GM19395 (cell line): ENCODE data around the gene SAC3D1.
"Not testable (repeated sequence)": the region's sequence is repeated elsewhere in the genome, so short reads cannot be mapped to it uniquely, and the experiment has no call there.

ENCODE experiments used
- ATAC-seq: cut with Tn5 transposase; IDR thresholded peaks from one replicate; pipeline ENCODE4 v1.9.1; 2021; ENCODE audit warnings: mild to moderate bottlenecking, moderate library complexity; ENCODE audit not compliant: unreplicated experiment

Gene SAC3D1

GRCh38 chr11:65023502-65023901 is 17.5 kb upstream of the SAC3D1 start:
- ATAC-seq, result not testable (repeated sequence)

- ATAC-seq, result no peak
These were observed 14.2 kb upstream of the SAC3D1 start for GRCh38 chr11:65026810-65027209.

DNA sequence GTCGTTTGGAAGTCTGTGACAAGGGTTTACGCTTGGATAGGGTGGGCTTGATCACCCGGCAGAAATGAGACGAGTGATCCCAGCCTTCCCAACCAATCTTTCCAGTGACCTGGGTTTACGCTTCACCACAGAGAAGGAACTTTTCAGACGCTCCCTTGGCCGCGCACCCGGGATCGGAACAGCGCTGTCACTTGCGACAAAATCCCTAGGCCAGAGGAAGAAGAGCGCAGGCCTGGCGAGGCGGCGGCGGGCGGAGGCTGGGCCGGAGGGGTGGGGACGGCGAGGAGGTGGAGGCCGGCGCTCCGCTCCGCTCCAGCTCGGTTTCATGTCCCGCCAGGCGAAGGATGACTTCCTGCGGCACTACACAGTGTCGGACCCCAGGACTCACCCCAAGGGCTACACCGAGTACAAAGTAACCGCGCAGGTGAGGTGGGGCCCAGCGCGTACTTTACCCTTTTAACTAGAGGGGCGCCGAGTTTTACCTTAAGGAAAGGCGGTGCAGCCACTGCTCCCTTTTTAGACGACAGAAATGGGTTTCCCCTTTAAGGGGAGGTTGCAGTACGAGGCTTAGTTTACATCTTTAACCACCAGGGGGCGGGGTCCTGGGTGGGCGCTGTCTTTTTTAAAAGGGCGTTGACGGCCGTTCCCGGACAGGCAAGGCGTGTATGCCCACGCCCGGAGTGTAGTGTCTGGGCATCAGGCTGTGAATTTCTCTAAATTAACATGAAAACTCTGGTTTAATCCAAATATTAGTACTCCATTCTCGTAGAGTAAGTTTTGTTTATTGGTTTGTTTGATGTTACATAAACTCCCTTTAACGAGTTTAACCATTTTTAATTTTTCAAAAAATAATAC is 13.6 kb upstream of the SAC3D1 start, which contains the start of gene SNX15:
Gene SNX15, plus strand, starts transcription at position 227 of the 855 bp plus-strand sequence. Its CDS starts 99 bp downstream, at position 326.
- peak; percentile 88 for ATAC-seq

- no peak for ATAC-seq
These were observed 8.8 kb upstream of the SAC3D1 start for GRCh38 chr11:65032216-65032615.

DNA sequence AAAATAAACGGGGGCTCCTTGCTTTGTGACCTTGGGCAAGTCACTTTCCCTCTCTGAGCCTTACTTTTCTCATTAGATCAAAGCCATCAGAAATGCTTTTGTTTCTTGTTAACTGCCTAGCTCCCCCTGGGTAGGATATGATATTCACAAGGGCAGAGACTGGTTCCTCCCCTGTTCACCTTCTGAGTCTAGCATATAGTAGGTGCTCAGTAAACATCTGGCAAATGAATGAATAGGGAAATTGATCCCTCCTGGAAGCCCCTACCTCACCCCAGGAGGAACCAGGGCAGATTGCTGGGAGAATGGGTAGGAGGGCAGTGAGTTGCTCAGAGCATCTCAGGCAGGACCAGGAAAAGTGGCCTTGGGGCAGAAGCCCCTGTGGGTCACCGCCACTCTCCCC is 6.6 kb upstream of the SAC3D1 start:
- no peak for ATAC-seq

DNA sequence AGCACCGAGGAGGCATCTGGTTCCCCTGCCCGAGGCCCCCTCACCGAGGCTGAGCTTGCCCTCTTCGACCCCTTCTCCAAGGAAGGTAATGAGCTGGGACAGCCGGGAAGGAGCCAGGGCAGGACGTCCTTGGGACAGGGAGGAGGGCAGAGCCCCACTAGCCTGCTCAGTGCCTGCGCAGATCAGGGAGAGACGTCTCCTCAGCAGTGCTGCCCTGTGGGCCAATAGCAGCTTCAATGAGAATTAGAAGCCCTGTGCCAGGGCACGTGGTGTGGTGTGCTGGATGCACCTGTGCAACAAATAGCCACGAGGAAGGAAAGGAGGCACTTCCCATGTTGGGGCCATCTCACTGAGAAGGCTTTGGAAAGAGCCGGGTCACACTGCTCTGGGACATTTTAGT is 5.4 kb upstream of the SAC3D1 start:
- no peak for ATAC-seq

- no peak for ATAC-seq
These were observed 4.1 kb upstream of the SAC3D1 start for GRCh38 chr11:65036931-65037330.

DNA sequence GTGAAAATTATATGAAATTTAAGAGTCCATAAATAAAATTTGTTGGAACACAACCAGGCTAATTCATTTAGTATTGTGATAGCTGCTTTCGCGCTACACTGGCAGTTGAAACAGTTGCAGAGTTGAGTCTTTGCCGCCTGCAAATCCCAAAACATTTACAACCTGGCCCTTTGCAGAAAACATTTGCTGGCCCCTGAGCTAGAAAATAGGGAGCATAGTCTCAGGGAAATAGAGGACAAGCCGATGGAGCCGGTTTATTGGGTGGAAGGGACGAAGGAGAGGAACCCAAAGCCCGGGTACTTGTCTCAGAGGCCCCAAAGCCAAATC is 527 bp upstream of the SAC3D1 start:
- ATAC-seq, result no peak

DNA sequence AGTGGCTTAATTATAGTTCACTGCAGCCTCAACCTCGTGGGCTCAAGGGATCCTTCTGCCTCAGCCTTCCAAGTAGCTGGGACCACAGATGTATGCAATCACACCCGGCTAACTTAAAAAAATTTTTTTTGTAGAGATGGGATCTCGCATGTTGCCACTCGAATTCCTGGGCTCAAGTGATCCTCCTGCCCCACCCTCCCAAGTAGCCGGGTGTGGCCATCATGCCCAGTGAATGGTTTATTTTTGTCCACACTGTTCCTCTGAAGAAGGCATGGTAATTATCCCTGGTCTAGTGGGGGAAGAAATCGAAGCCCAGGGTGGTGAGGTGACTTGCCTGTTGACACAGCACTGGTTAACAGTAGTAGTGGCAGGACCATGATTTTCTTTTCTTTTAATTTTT is 1.9 kb downstream of the SAC3D1 start:
- ATAC-seq, result no peak

DNA sequence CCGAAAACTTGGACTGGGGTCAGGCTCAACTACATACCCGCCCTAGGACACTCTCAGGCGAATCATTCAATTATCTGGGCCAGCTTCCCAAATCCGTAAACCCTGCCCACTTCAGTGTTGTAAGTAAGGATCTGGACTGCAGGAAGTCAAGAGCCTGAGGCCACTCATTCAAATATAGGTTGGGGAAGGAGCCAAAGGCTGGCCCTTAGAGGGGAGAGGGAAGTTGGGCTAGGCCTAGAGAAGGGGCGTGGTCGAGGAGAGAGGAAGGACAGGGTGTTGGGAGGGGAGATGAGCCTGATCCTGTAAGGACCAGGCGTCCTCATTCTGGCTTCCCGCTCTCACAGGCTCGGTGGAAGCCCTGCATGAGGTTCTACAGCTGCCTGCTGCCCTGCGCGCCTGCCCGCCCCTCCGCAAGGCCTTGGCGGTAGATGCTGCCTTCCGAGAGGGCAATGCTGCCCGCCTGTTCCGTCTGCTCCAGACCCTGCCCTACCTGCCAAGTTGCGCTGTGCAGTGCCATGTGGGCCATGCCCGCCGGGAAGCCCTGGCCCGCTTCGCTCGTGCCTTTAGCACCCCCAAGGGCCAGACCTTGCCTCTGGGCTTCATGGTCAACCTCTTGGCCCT is 3.0 kb downstream of the SAC3D1 start:
- ATAC-seq, result no peak

DNA sequence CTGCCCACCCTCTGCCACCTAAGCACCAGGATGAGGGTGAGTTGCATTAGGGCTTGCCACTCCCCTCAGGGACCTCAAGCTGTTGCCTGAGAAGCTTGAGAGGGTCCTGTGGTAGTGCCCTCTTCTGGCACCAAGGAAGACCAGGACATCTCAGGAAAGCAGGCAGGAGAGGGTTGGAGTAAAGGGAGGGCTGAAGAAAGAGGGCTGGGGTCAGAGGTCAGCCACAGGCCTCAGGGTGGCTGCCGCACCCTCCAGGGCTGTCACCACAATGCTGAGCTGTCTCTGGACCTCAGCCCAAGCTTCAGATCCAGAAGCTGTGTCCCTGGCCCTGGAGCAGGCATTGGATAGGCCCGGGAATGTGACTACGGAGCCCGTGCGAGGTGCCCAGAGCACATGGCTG is 4.1 kb downstream of the SAC3D1 start:
- ATAC-seq, result no peak

DNA sequence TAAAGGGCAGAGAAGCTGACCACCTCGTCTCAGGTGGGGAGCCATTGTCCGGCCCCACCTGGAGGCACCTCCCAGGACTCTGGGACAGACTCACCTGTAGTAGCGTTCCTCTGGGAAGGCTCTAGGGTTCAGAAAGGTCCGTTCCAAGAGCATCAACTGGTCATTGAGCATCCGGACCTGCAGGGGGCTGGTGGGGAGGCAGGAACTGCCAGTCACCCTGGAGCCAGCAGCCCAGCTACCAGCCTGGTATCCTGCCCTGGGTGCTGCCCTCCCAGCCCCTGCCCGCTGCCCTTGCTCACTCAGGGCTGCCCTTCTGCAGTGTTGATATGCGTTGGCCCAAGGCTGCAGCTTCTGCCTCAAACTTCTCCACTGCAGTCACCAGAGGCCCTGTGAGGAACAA is 4.7 kb downstream of the SAC3D1 start:
- no peak for ATAC-seq

DNA sequence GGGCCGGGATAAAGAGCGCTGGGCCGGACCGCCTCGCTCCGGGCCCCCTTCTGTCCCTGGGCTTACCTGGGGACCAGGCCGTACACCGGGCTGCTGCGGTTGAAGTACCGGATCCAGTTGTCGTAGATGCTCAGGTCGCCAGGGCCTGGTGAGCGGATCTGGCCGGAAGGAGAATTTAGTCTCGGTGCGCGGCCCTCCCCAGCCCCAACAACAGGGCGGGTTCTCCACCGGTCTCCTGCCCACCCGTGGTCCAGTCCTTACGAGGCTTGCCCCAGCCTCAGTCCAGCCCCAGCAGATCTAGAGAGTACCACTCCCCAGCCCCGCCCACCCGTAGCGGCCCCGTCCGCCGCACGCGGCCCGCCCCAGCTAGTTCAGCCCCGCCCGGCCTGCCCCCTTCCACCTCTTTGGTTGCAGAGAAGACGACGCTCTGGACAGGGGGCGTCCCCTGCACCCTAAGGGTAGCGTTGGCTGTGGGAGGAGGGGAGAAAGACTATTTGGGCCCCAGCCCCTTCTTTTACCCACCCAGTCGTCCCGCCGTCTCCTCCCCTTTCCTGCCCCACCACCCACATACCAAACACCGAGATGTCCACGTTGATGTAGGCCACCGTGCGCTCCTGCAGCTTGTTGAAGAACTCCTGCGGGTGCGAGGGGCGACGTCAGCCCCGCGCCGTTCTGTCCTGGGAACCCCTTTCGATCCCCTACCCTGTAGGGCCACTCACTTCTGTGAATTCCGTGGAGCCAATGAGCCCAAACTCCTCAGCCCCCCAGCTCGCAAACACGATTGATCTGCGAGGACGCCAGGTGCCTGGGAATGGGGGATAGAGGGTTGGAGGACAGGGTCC is 6.8 kb downstream of the SAC3D1 start:
- no peak for ATAC-seq

DNA sequence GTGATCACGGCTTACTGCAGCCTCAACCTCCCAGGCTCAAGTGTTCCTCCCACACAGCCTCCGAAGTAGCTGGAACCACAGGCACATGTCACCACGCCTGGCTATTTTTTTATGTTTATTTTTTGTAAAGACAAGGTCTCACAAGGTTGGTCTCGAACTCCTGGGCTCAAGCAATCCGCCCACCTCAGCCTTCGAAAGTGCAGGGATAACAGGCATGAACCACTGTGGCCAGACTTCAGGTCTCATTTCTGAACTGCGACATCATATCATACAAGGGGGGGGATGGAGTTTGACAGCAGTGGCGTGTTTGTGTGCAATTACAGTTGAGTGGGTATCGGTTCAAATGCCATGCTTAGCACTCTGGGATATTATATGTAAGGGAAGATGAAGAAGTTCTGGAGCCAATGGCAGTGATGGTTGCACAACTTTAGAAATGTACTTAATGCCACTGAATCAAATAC is 10.4 kb downstream of the SAC3D1 start:
- ATAC-seq, result no peak

DNA sequence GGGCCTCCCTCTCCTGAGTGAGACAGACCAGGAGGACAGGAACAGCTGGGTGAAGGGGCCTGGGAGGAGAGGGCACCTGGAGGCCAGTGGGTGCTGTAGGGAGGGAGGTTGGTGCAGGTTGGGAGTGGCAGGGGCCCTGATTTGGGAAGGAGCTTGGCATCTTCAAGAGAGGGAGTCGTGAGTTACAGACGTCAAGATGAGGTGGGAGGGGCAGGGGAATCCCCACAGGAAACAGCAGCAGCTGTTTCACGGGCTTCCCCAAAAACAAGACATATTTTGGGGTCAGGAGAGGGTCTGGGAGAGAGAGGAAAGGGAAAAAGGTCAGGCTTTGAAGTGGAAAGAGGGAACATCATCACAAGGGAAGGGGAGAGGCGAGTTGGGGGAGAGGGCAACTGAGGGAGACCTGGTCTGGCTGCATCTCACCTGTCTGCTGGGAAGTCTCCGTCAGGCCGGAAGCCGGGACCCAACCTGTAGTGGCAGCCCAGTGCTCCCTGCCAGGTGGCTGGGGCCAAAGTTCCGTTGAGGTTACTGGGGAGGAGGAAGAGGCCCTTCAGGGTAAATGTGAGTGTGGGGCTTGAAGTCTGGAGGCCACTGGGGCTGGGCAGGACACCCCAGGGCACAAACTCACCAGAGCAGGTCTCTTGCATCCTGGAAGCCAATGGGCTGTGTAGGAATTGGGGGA is 13.0 kb downstream of the SAC3D1 start:
- ATAC-seq, result no peak

GRCh38 chr11:65055538-65055937 is 14.5 kb downstream of the SAC3D1 start:
- ATAC-seq, result no peak

GRCh38 chr11:65056999-65057398 is 16.0 kb downstream of the SAC3D1 start:
- no peak for ATAC-seq

- no peak for ATAC-seq
These were observed 16.5 kb downstream of the SAC3D1 start for GRCh38 chr11:65057526-65057925.

DNA sequence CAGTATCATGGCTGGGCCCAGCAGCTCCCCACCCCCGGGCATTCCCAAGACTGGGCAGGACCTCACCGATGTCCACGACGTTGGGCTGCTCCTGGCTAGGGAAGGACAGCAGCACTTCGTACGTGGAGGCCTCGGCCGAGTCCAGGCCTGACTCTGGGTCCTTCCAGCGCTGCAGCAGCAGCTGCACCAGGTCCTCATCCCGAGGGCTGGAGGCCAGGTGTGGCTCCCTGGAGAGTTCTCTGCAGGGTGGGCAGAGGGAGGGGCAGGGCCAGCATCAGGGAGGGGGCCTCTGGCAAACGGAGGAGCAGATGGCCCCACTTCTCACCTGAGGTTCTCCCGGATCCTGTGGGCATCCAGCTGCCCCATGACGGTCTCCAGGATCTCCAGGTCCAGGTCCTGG is 17.0 kb downstream of the SAC3D1 start:
- ATAC-seq, result no peak

DNA sequence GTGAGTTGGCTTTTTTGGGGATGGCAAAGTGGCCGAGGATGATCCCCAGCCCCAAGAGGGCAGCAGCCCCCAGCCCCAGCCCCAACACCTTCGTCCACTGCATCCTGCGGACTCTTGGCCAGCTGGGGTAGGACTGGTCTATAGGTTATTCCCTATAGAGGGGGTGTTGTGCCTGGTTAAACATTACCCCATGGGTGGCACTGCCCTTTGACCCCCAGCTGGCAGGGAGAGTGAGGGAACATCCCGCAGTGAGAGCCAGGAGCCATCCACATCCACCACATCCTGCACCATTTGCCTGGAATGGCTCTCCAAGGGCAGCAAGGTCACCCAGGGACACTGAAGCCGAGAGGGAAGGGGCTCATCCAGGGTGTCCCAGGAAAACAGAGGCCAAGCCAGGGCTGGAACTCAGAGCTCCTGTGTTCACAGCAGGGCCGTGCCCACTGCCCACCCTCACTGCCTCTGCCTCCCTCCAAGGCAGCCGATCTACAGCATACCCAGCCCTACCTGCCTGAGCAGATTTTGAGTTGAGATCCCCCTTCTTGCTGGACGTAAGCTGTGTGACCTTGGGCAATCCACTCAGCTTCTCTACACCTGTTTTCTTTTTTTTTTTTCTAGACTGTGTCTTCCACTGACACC is 17.5 kb downstream of the SAC3D1 start, which contains the start of gene NAALADL1:
Gene NAALADL1, minus strand, starts transcription at position 135 of the 636 bp plus-strand sequence. Its CDS starts 32 bp downstream, at position 103.
- ATAC-seq, result no peak
